Measurements from ENCODE around the gene CLCF1.

DNA sequence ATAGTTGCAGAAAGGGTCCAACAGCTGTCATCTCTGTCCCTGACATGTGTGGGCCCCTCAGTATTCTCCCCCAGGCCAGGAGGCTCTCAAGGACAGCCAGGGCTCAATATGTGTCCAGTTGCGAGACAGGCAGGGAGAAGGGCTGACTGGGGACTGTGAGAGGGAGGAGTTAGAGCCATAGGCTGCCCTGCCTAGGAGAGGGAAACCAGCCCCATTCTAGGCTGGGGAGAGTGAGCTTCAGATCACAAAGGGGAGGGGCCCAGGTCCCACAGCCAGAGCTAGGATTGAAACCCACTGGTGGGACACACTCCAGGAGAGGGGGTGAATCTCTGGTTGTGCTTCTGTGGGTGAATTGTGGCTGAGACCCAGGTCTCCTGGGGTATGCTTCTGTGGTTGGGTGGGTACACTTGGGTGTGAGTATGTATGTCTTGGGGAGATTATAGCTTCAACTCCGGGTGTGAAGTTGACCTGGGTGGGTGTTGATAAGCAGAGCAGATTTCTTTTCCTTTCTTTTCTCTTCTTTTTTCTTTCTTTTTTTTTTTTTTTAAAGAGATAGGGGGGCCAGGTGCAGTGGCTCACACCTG lies 40.0 kb upstream of the CLCF1 start:
- TF ChIP-seq CTCF (IDR thresholded peaks at IDR 0.05) = no peak
- TF ChIP-seq POLR2A (IDR thresholded peaks at IDR 0.05) = no peak

Data from lower leg skin (tissue), 3 donors.